Measurements from ENCODE around the gene KPNA6. TPM values are rescaled to one million over a fixed set of nuclear protein-coding genes. Genes with fewer than 3 reads are reported as not detected.

KPNA6 gene
- total RNA-seq, 3 donors from 2014 or later = 35.5 to 53.1 (median 40.6) TPM

DNA sequence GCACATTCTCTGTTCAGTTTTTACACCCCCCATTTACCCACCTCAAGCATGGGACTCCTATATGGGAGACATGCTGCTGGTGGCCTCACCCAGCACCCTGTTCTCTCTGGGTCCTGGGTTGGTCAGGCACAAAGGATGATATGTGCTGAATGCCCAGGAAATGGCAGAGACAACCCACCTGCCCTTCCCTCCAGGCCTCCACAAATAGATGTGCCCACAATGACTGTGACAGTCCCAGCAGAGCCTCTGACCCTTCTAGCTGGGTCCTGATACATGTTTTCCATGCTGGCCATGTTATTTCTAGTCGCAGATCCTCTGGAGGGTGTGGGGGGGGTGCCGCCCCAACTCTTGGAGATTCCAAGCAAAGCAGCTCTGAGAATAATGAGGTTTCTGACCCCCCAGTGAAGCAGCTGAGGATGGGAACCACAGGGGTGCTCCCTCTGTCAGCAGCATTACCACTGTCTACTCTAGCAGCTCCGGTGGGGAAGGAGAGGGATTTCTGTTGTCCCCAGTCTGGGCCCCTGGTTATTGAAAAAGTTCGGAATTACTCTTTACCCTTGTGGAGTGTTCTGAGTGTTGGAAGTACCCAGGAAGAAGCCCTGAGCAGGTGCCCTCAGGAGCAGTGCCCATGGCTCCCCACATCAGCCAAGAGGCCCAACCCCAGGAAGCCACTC, 91.3 kb downstream of the KPNA6 start:
- Histone ChIP-seq H3K4me1 (peaks cover 3 to 10% of the 10 kb centered on the region in 2 donors), H3K27ac (peak overlapping the region; percentile 83 to 92), H3K27me3 (no peaks in the 10 kb centered on the region), H3K9me3 (no peaks in the 10 kb centered on the region), H3K36me3 (no peaks in the 10 kb centered on the region), H3K4me3 (no peak overlapping the region)
- DNase-seq (ENCODE audit: low spot score in 2 of 2) = no peak
- TF ChIP-seq POLR2A (IDR thresholded peaks at IDR 0.05) = no peak
- TF ChIP-seq, protein P1, sequence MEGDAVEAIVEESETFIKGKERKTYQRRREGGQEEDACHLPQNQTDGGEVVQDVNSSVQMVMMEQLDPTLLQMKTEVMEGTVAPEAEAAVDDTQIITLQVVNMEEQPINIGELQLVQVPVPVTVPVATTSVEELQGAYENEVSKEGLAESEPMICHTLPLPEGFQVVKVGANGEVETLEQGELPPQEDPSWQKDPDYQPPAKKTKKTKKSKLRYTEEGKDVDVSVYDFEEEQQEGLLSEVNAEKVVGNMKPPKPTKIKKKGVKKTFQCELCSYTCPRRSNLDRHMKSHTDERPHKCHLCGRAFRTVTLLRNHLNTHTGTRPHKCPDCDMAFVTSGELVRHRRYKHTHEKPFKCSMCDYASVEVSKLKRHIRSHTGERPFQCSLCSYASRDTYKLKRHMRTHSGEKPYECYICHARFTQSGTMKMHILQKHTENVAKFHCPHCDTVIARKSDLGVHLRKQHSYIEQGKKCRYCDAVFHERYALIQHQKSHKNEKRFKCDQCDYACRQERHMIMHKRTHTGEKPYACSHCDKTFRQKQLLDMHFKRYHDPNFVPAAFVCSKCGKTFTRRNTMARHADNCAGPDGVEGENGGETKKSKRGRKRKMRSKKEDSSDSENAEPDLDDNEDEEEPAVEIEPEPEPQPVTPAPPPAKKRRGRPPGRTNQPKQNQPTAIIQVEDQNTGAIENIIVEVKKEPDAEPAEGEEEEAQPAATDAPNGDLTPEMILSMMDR (IDR thresholded peaks at IDR 0.05) = no peak
- TF ChIP-seq POLR2AphosphoS5 (IDR thresholded peaks at IDR 0.05) = no peak
- intact Hi-C loops (cut with DNase I; ENCODE audit: low total_unique reads) = no loop called here

- Histone ChIP-seq H3K9me3 (no peaks in the 10 kb centered on the region), H3K4me3 (peak overlapping the region in 2 of 3 donors; percentile 64 to 92), H3K4me1 (peaks cover 3 to 10% of the 10 kb centered on the region in 2 donors), H3K27me3 (no peaks in the 10 kb centered on the region), H3K36me3 (no peaks in the 10 kb centered on the region), H3K27ac (peak overlapping the region; percentile 83 to 92)
- intact Hi-C loops (cut with DNase I; ENCODE audit: low total_unique reads) = no loop called here
- TF ChIP-seq POLR2A (IDR thresholded peaks at IDR 0.05) = no peak
- TF ChIP-seq, protein P1 (IDR thresholded peaks at IDR 0.05) = no peak
- TF ChIP-seq POLR2AphosphoS5 (IDR thresholded peaks at IDR 0.05) = no peak
- no peak for DNase-seq (ENCODE audit: low spot score in 2 of 2)
Measured at GRCh38 chr1:32199717-32200072, 91.8 kb downstream of the KPNA6 start.

- intact Hi-C loops (cut with DNase I; ENCODE audit: low total_unique reads) = no loop called here
- Histone ChIP-seq H3K27me3 (no peaks in the 10 kb centered on the region), H3K36me3 (no peaks in the 10 kb centered on the region), H3K27ac (peak within 1 kb of the TSS; percentile 83 to 92), H3K4me3 (peak within 1 kb of the TSS; percentile 53 to 92 (median 64)), H3K9me3 (no peaks in the 10 kb centered on the region), H3K4me1 (peaks cover 8 to 10% of the 10 kb centered on the region in 2 donors)
- TF ChIP-seq, protein P1 (IDR thresholded peaks at IDR 0.05) = no peak
- TF ChIP-seq POLR2AphosphoS5 (IDR thresholded peaks at IDR 0.05) = peak in 2 of 3 donors; percentile 24 to 60
- peak in 1 of 2 donors; percentile 48 for DNase-seq (ENCODE audit: low spot score in 2 of 2)
Measured at GRCh38 chr1:32200226-32201010, 92.6 kb downstream of the KPNA6 start, which contains the start of gene CCDC28B. Gene CCDC28B, plus strand, starts transcription at chr1:32200595. Its CDS starts 1,341 bp downstream, at chr1:32201936.

- Histone ChIP-seq H3K9me3 (no peaks in the 10 kb centered on the region), H3K4me1 (peaks cover 10% of the 10 kb centered on the region in 2 donors), H3K27ac (peak overlapping the region; percentile 83 to 92), H3K36me3 (no peaks in the 10 kb centered on the region), H3K4me3 (peak overlapping the region; percentile 53 to 92 (median 64)), H3K27me3 (no peaks in the 10 kb centered on the region)
- TF ChIP-seq POLR2A (IDR thresholded peaks at IDR 0.05) (no peak), POLR2AphosphoS5 (IDR thresholded peaks at IDR 0.05) (no peak)
- TF ChIP-seq, protein P1 (IDR thresholded peaks at IDR 0.05) = no peak
- intact Hi-C loops (cut with DNase I; ENCODE audit: low total_unique reads) = no loop called here
- DNase-seq (ENCODE audit: low spot score in 2 of 2) = peak in 1 of 2 donors; percentile 59
Measured at GRCh38 chr1:32201011-32201855, 93.4 kb downstream of the KPNA6 start.

Measured in breast epithelium (tissue), 4 donors.